Left lung (tissue), 10 donors: Measurements from ENCODE around the gene GJE1. TPM values are rescaled to one million over a fixed set of nuclear protein-coding genes. Genes with fewer than 3 reads are reported as not detected.
A peak's percentile ranks its signal among the peaks of the same experiment; 100 is the strongest.

Source experiments
- ATAC-seq: fragments of 200-7000 bp; cut with Tn5 transposase; one replicate; pipeline ENCODE4 v1.9.1; 2020; ENCODE audit warnings: moderate library complexity
- DNase-seq, 4 donors: peaks; one replicate each; pipeline ENCODE4 v3.0.0-alpha.2; 2013 to 2020
- H3K27ac ChIP-seq, 2 donors: fragments of 200-600 bp; sonication (generic) in 1 of 2; one replicate each; pipeline versions ENCODE4 v1.5.0 to v1.8.0; 2020 to 2021
- H3K27me3 ChIP-seq, 2 donors: fragments of 200-600 bp; sonication (generic) in 1 of 2; one replicate each; pipeline versions ENCODE4 v1.5.0 to v1.8.0; 2020 to 2021
- H3K36me3 ChIP-seq, 2 donors: fragments of 200-600 bp; sonication (generic) in 1 of 2; one replicate each; pipeline versions ENCODE4 v1.5.0 to v1.8.0; 2020 to 2021
- H3K4me1 ChIP-seq, 2 donors: fragments of 200-600 bp; one replicate each; pipeline ENCODE4 v1.8.0; 2021
- H3K4me3 ChIP-seq, 2 donors: fragments of 200-600 bp; sonication (generic) in 1 of 2; one replicate each; pipeline versions ENCODE4 v1.5.0 to v1.8.0; 2020 to 2021; ENCODE audit warnings: mild to moderate bottlenecking in 1 of 2
- H3K9me3 ChIP-seq, 2 donors: fragments of 200-600 bp; sonication (generic) in 1 of 2; one replicate each; pipeline versions ENCODE4 v1.5.0 to v1.8.0; 2020 to 2021
- intact Hi-C, 2 donors: fragments of 100-400 bp; cut with DNase I; formaldehyde crosslinking; loops; one replicate each; pipeline versions ENCODE4 v1.11.2 to v1.14.2; 2022
- polyA plus RNA-seq, 6 donors: library from polyadenylated mRNA; unstranded; fragments of 120-200 nt; gene quantifications; one replicate each; pipeline ENCODE4 v1.2.1, GENCODE V29; 2013; ENCODE audit not compliant: insufficient read length in 6 of 6
- total RNA-seq, 2 donors: library from RNA; stranded (reverse); fragmentation: NEBNext Ultra II Directional; extraction: Animal tissue kit (Norgen Biotek cat#: 25700); gene quantifications; one replicate each; pipeline ENCODE4 v1.2.1, GENCODE V29; 2021
- TF ChIP-seq, protein P1 (sequence below), 2 donors: fragments of 200-600 bp; sonication (generic) in 1 of 2; IDR thresholded peaks; one replicate each; pipeline versions ENCODE4 v1.5.0 to v1.8.0; 2021; ENCODE audit warnings: antibody characterized with exemption in 2 of 2
- donor health status: DM: no; HTN: yes; CAD: no.
- donor health status: DM: no; HTN: no; CAD: no.

Gene GJE1
- total and polyA plus RNA-seq, 8 donors = not detected

- TF ChIP-seq, protein P1, sequence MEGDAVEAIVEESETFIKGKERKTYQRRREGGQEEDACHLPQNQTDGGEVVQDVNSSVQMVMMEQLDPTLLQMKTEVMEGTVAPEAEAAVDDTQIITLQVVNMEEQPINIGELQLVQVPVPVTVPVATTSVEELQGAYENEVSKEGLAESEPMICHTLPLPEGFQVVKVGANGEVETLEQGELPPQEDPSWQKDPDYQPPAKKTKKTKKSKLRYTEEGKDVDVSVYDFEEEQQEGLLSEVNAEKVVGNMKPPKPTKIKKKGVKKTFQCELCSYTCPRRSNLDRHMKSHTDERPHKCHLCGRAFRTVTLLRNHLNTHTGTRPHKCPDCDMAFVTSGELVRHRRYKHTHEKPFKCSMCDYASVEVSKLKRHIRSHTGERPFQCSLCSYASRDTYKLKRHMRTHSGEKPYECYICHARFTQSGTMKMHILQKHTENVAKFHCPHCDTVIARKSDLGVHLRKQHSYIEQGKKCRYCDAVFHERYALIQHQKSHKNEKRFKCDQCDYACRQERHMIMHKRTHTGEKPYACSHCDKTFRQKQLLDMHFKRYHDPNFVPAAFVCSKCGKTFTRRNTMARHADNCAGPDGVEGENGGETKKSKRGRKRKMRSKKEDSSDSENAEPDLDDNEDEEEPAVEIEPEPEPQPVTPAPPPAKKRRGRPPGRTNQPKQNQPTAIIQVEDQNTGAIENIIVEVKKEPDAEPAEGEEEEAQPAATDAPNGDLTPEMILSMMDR (IDR thresholded peaks at IDR 0.05) = no peak
- no peaks in the 10 kb centered on the region for H3K27me3 ChIP-seq
- no peak overlapping the region for H3K27ac ChIP-seq
- peaks cover 0 to 15% of the 10 kb centered on the region in 2 donors for H3K36me3 ChIP-seq
- no peaks in the 10 kb centered on the region for H3K9me3 ChIP-seq
- ATAC-seq (no peak), DNase-seq (no peak)
- intact Hi-C loops = no loop called here
- peaks cover 0 to 9% of the 10 kb centered on the region in 2 donors for H3K4me1 ChIP-seq
- H3K4me3 ChIP-seq = no peak overlapping the region
Measured at GRCh38 chr6:142162780-142163179, 30.1 kb downstream of the GJE1 start.

- TF ChIP-seq, protein P1 (IDR thresholded peaks at IDR 0.05) = no peak
- Histone ChIP-seq H3K4me3 (no peak overlapping the region), H3K27me3 (no peaks in the 10 kb centered on the region), H3K36me3 (peaks cover 0 to 31% of the 10 kb centered on the region in 2 donors), H3K9me3 (no peaks in the 10 kb centered on the region), H3K27ac (no peak overlapping the region), H3K4me1 (peaks cover 0 to 9% of the 10 kb centered on the region in 2 donors)
- DNase-seq = no peak
- intact Hi-C loops = no loop called here
- ATAC-seq = no peak
Measured at GRCh38 chr6:142165227-142165626, 32.5 kb downstream of the GJE1 start.

DNA sequence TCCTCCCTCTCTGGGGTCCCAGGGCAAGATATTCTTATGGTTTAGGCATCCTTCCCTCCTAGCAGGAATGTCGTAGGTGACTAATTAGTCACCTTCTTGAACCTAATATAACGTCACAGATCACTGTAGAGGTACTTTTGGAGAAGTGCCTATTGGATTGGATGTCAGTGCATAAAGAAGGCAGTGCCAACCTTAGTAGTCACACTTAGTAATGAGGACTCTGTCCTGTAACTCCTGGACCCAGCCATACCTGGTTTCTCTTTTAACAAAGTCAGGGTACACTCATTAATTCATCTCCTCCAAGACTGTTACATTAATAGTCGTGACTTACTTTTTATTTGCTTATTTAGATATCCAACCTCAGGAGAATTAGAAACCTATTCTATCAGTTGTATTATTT is 34.3 kb downstream of the GJE1 start:
- Histone ChIP-seq H3K4me3 (no peak overlapping the region), H3K27ac (no peak overlapping the region), H3K4me1 (peaks cover 0 to 9% of the 10 kb centered on the region in 2 donors), H3K9me3 (no peaks in the 10 kb centered on the region), H3K27me3 (no peaks in the 10 kb centered on the region), H3K36me3 (peaks cover 0 to 50% of the 10 kb centered on the region in 2 donors)
- intact Hi-C loops = no loop called here
- DNase-seq = no peak
- TF ChIP-seq, protein P1 (IDR thresholded peaks at IDR 0.05) = no peak
- no peak for ATAC-seq

GRCh38 chr6:142167486-142167885 is 34.8 kb downstream of the GJE1 start:
- TF ChIP-seq, protein P1 (IDR thresholded peaks at IDR 0.05) = no peak
- Histone ChIP-seq H3K36me3 (peaks cover 0 to 54% of the 10 kb centered on the region in 2 donors), H3K4me3 (no peak overlapping the region), H3K27ac (no peak overlapping the region), H3K27me3 (no peaks in the 10 kb centered on the region), H3K4me1 (peaks cover 0 to 7% of the 10 kb centered on the region in 2 donors), H3K9me3 (no peaks in the 10 kb centered on the region)
- ATAC-seq (no peak), DNase-seq (peak in 1 of 4 donors; percentile 33)
- intact Hi-C loops = no loop called here

DNA sequence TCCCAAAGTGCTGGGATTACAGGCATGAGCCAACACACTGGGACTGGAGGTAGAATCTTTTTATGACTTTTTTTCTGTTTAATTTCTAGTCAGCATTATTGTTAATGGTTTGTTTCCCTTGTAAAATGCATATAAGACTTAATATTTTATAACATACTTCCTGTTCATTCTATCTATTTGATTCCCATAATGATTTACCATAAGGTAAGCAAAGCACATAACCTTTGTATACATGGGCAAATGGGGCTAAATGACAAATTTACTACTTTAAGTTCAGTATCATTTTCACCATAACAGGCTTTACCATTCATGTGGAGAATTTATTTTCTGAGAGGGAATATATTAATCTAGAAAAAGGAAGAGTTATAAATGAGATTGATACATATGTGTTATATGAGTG is 38.6 kb downstream of the GJE1 start:
- H3K27ac ChIP-seq = no peak overlapping the region
- DNase-seq (no peak), ATAC-seq (no peak)
- TF ChIP-seq, protein P1 (IDR thresholded peaks at IDR 0.05) = no peak
- intact Hi-C loops = no loop called here
- H3K36me3 ChIP-seq = peaks cover 0 to 76% of the 10 kb centered on the region in 2 donors
- H3K4me1 ChIP-seq = no peaks in the 10 kb centered on the region
- no peaks in the 10 kb centered on the region for H3K27me3 ChIP-seq
- no peak overlapping the region for H3K4me3 ChIP-seq
- H3K9me3 ChIP-seq = no peaks in the 10 kb centered on the region
